KMS-11 (cell line): ENCODE results near the gene MYO1C.

ENCODE experiments used
- H2AFZ ChIP-seq: fragments of 200-600 bp; sonication (generic); 2 replicates; pipeline ENCODE4 v1.6.1; 2016; ENCODE audit warnings: antibody characterized with exemption, mixed run types, low read depth
- H3K27ac ChIP-seq: fragments of 200-600 bp; sonication (generic); 2 replicates; pipeline ENCODE4 v1.6.1; 2016; ENCODE audit warnings: mild to moderate bottlenecking, mixed run types
- H3K27me3 ChIP-seq: fragments of 200-600 bp; sonication (generic); 2 replicates; pipeline ENCODE4 v1.6.1; 2017; ENCODE audit warnings: mild to moderate bottlenecking, low read depth, mixed run types, moderate library complexity; ENCODE audit not compliant: insufficient read depth
- H3K36me3 ChIP-seq: fragments of 200-600 bp; sonication (generic); 2 replicates; pipeline ENCODE4 v1.6.1; 2017; ENCODE audit warnings: mild to moderate bottlenecking, mixed run types; ENCODE audit not compliant: insufficient read depth
- H3K4me1 ChIP-seq: fragments of 200-600 bp; sonication (generic); 2 replicates; pipeline ENCODE4 v1.6.1; 2016; ENCODE audit warnings: mild to moderate bottlenecking, low read depth, mixed run types; ENCODE audit not compliant: poor library complexity, severe bottlenecking
- H3K4me2 ChIP-seq: fragments of 200-600 bp; sonication (generic); 2 replicates; pipeline ENCODE4 v1.7.0; 2016; ENCODE audit warnings: mild to moderate bottlenecking, mixed run types
- H3K4me3 ChIP-seq: fragments of 200-600 bp; sonication (generic); IDR thresholded peaks from 2 replicates; pipeline ENCODE4 v1.6.1; 2017; ENCODE audit warnings: low read depth, low read length, mixed read lengths; ENCODE audit not compliant: insufficient read depth
- H3K79me2 ChIP-seq: fragments of 200-600 bp; sonication (generic); 2 replicates; pipeline ENCODE4 v1.6.1; 2016; ENCODE audit warnings: low read depth, mixed run types; ENCODE audit not compliant: insufficient read depth
- H3K9ac ChIP-seq: fragments of 200-600 bp; sonication (generic); 2 replicates; pipeline ENCODE4 v1.6.1; 2016; ENCODE audit warnings: mild to moderate bottlenecking, mixed run types
- H4K20me1 ChIP-seq: fragments of 200-600 bp; sonication (generic); 2 replicates; pipeline ENCODE4 v1.6.1; 2016; ENCODE audit warnings: mild to moderate bottlenecking, mixed run types; ENCODE audit not compliant: insufficient read depth
- TF ChIP-seq, protein P1 (sequence below): fragments of 200-600 bp; sonication (generic); conservative IDR thresholded peaks from 2 replicates; pipeline ENCODE4 v1.6.1; 2017; ENCODE audit warnings: low read depth, mild to moderate bottlenecking, antibody characterized with exemption, low read length, moderate library complexity, mixed read lengths

Gene MYO1C

DNA sequence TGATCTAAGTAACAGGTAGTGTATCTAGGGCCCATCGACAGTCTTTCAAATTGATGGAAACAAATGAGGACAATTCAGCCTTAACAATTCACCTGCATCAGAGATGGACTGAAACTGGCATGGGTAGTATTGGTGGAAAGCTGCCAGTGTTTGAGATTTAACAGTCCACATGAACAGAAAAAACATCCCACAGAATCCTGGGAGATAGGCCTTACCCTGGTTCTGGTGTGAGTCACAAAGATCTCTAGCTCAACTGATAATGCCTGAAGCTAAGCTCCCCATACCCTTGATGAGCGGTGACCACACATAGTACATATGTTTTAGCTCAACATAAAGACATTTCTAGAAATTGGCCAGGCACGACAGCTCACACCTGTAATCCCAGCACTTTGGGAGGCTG lies 58.3 kb downstream of the MYO1C start:
- no peaks in the 10 kb centered on the region for H3K27me3 ChIP-seq
- no peak overlapping the region for H3K9ac ChIP-seq
- H3K4me2 ChIP-seq: no peak overlapping the region
- no peak overlapping the region for H3K4me3 ChIP-seq
- H3K36me3 ChIP-seq: no peaks in the 10 kb centered on the region
- H2AFZ ChIP-seq: no peak overlapping the region
- TF ChIP-seq, protein P1, sequence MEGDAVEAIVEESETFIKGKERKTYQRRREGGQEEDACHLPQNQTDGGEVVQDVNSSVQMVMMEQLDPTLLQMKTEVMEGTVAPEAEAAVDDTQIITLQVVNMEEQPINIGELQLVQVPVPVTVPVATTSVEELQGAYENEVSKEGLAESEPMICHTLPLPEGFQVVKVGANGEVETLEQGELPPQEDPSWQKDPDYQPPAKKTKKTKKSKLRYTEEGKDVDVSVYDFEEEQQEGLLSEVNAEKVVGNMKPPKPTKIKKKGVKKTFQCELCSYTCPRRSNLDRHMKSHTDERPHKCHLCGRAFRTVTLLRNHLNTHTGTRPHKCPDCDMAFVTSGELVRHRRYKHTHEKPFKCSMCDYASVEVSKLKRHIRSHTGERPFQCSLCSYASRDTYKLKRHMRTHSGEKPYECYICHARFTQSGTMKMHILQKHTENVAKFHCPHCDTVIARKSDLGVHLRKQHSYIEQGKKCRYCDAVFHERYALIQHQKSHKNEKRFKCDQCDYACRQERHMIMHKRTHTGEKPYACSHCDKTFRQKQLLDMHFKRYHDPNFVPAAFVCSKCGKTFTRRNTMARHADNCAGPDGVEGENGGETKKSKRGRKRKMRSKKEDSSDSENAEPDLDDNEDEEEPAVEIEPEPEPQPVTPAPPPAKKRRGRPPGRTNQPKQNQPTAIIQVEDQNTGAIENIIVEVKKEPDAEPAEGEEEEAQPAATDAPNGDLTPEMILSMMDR: no peak
- H3K27ac ChIP-seq: no peak overlapping the region
- H3K79me2 ChIP-seq: peaks cover 43% of the 10 kb centered on the region; the same call in 1 of the 2 replicates
- H4K20me1 ChIP-seq: no peaks in the 10 kb centered on the region
- peaks cover 23% of the 10 kb centered on the region for H3K4me1 ChIP-seq

DNA sequence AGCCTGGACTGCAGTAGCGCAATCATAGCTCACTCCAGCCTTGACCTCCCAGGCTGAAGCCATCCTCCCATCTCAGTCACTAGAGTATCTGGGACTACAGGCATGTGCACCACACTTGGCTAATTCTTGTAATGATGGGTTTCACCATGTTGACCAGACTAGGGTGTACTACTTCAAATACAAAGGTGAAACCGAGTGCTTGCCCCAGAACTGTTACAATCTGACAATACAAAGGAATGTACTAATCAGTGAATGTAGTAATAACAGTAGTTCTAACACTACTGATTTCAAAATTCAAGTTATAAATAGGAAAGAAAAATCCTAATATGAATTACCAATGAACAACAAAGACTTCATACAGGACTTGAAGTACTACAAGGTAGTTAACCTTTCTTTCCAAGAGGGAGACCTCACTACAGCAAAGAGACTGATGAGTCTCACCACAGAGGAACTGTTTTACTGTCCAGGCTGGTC lies 60.8 kb downstream of the MYO1C start:
- TF ChIP-seq, protein P1: no peak
- H3K27ac ChIP-seq: no peak overlapping the region
- H4K20me1 ChIP-seq: no peaks in the 10 kb centered on the region
- no peaks in the 10 kb centered on the region for H3K36me3 ChIP-seq
- no peak overlapping the region for H3K9ac ChIP-seq
- peaks cover 19% of the 10 kb centered on the region for H3K4me1 ChIP-seq
- H3K4me2 ChIP-seq: no peak overlapping the region
- H3K79me2 ChIP-seq: peaks cover 26% of the 10 kb centered on the region; the same call in 1 of the 2 replicates
- H3K4me3 ChIP-seq: no peak overlapping the region
- no peak overlapping the region for H2AFZ ChIP-seq
- no peaks in the 10 kb centered on the region for H3K27me3 ChIP-seq

DNA sequence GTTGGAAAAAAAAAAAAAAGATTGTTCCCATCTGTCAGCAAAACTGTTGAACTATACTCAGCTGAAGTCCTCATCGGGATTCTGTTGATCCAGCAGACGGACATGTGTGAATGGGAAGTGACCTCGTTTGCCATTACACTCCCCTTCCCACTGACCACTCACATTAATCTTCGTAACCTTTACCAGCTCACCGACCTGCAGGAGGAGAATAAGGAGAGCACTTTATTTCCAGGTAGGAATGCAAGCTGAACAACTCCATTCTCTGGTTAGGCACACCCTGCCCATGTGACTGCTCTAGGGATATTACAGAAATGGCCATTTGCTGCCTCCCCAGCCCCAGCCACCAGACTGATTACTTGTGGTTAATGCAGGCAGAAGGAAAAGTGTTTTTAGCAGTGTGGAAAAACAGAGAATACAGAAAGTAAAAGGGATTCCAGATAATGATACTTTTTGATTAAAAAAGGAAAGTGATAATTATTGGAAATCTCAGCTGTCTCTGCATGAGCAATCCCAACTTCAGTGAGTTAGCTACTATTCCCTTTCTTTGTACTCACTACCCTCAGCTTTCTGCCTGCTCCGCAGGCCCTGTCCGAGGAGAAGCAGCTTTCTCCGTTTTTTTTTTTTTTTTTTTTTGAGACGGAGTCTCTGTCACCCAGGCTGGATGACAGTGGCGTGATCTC lies 68.9 kb downstream of the MYO1C start:
- H3K4me3 ChIP-seq: no peak overlapping the region
- H3K27me3 ChIP-seq: no peaks in the 10 kb centered on the region
- TF ChIP-seq, protein P1: no peak
- no peak overlapping the region for H3K9ac ChIP-seq
- peaks cover 3% of the 10 kb centered on the region; the same call in 1 of the 2 replicates for H3K36me3 ChIP-seq
- H3K79me2 ChIP-seq: no peaks in the 10 kb centered on the region; the same call in 1 of the 2 replicates
- no peak overlapping the region for H2AFZ ChIP-seq
- no peak overlapping the region for H3K4me2 ChIP-seq
- H3K27ac ChIP-seq: no peak overlapping the region
- no peaks in the 10 kb centered on the region for H3K4me1 ChIP-seq
- H4K20me1 ChIP-seq: no peaks in the 10 kb centered on the region

DNA sequence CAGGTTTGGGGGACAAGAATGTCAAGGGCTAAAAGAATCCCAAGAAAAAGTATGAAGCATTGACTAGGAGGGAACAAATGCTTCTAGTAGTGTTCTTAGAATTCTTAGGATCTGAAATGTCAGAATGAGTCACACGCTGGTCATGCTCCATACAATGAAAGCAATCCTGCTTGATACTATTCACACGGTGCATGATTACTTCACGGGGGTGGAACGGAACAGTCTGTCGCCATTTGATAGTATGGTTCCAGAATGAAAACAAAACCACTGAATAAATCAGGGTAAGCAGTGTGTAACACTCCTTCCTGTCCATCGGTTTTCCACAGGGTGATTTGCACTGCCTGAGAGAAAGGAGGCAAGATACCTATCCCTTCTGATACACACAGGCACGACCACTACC lies 69.6 kb downstream of the MYO1C start:
- no peaks in the 10 kb centered on the region for H3K4me1 ChIP-seq
- no peaks in the 10 kb centered on the region for H3K27me3 ChIP-seq
- TF ChIP-seq, protein P1: no peak
- H3K4me3 ChIP-seq: no peak overlapping the region
- peaks cover 3% of the 10 kb centered on the region; the same call in 1 of the 2 replicates for H3K36me3 ChIP-seq
- H3K79me2 ChIP-seq: no peaks in the 10 kb centered on the region; the same call in 1 of the 2 replicates
- H3K27ac ChIP-seq: no peak overlapping the region
- no peak overlapping the region for H3K4me2 ChIP-seq
- H2AFZ ChIP-seq: no peak overlapping the region
- no peaks in the 10 kb centered on the region for H4K20me1 ChIP-seq
- no peak overlapping the region for H3K9ac ChIP-seq
